ENCODE data around the gene SLC35G1. TPM values are rescaled to one million over a fixed set of nuclear protein-coding genes. Genes with fewer than 3 reads are reported as not detected.

Gene SLC35G1
- total and polyA plus RNA-seq, 2 of the 13 experiments (the other 11 are each of a cell fraction or from before 2014, with no cell fraction given), result 2.5 to 4.5 TPM

- peak; percentile 46; the same call in 1 of the 2 replicates for TF ChIP-seq ZNF547 (CRISPR knock-in tag; IDR thresholded peaks at IDR 0.05)
- TF ChIP-seq SKIL (CRISPR knock-in tag; IDR thresholded peaks at IDR 0.05; ENCODE audit: borderline replicate concordance), result no peak
- TF ChIP-seq NFATC3 (CRISPR knock-in tag; IDR thresholded peaks at IDR 0.05), result no peak
- no peak for TF ChIP-seq HNF4A (CRISPR knock-in tag; IDR thresholded peaks at IDR 0.05)
- no peak for TF ChIP-seq ZNF34 (CRISPR knock-in tag; IDR thresholded peaks at IDR 0.05; ENCODE audit: borderline replicate concordance)
- TF ChIP-seq ZNF572 (CRISPR knock-in tag; IDR thresholded peaks at IDR 0.05), result no peak
- TF ChIP-seq UBTF (CRISPR knock-in tag; IDR thresholded peaks at IDR 0.05), result peak; percentile 40; the same call in 1 of the 2 replicates
- TF ChIP-seq BRCA1 (CRISPR knock-in tag; IDR thresholded peaks at IDR 0.05), result no peak
- no peak for TF ChIP-seq POLR2AphosphoS2 (IDR thresholded peaks at IDR 0.05; ENCODE audit: low read depth, low read length)
- TF ChIP-seq ZNF530 (CRISPR knock-in tag; IDR thresholded peaks at IDR 0.05; ENCODE audit: low read depth), result no peak
- no peak for TF ChIP-seq ATF1 (CRISPR knock-in tag; IDR thresholded peaks at IDR 0.05)
- no peak for TF ChIP-seq PPARG (CRISPR knock-in tag; conservative IDR thresholded peaks at IDR 0.05)
- 0 out of 2 replicates have a peak, but pooled peaks have one; percentile 20 for TF ChIP-seq GATAD1 (CRISPR knock-in tag; IDR thresholded peaks at IDR 0.05)
- no peak for TF ChIP-seq NR2F1 (CRISPR knock-in tag; IDR thresholded peaks at IDR 0.05)
- no peak for TF ChIP-seq PCBP1 (IDR thresholded peaks at IDR 0.05; ENCODE audit: borderline replicate concordance, low read depth, low read length)
- TF ChIP-seq, protein P1, sequence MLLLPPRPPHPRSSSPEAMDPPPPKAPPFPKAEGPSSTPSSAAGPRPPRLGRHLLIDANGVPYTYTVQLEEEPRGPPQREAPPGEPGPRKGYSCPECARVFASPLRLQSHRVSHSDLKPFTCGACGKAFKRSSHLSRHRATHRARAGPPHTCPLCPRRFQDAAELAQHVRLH (CRISPR knock-in tag; IDR thresholded peaks at IDR 0.05; ENCODE audit: borderline replicate concordance, low read depth), result no peak
- TF ChIP-seq, protein P2, sequence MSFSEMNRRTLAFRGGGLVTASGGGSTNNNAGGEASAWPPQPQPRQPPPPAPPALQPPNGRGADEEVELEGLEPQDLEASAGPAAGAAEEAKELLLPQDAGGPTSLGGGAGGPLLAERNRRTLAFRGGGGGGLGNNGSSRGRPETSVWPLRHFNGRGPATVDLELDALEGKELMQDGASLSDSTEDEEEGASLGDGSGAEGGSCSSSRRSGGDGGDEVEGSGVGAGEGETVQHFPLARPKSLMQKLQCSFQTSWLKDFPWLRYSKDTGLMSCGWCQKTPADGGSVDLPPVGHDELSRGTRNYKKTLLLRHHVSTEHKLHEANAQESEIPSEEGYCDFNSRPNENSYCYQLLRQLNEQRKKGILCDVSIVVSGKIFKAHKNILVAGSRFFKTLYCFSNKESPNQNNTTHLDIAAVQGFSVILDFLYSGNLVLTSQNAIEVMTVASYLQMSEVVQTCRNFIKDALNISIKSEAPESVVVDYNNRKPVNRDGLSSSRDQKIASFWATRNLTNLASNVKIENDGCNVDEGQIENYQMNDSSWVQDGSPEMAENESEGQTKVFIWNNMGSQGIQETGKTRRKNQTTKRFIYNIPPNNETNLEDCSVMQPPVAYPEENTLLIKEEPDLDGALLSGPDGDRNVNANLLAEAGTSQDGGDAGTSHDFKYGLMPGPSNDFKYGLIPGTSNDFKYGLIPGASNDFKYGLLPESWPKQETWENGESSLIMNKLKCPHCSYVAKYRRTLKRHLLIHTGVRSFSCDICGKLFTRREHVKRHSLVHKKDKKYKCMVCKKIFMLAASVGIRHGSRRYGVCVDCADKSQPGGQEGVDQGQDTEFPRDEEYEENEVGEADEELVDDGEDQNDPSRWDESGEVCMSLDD (CRISPR knock-in tag; IDR thresholded peaks at IDR 0.05; ENCODE audit: borderline replicate concordance), result no peak
- TF ChIP-seq, protein P3, sequence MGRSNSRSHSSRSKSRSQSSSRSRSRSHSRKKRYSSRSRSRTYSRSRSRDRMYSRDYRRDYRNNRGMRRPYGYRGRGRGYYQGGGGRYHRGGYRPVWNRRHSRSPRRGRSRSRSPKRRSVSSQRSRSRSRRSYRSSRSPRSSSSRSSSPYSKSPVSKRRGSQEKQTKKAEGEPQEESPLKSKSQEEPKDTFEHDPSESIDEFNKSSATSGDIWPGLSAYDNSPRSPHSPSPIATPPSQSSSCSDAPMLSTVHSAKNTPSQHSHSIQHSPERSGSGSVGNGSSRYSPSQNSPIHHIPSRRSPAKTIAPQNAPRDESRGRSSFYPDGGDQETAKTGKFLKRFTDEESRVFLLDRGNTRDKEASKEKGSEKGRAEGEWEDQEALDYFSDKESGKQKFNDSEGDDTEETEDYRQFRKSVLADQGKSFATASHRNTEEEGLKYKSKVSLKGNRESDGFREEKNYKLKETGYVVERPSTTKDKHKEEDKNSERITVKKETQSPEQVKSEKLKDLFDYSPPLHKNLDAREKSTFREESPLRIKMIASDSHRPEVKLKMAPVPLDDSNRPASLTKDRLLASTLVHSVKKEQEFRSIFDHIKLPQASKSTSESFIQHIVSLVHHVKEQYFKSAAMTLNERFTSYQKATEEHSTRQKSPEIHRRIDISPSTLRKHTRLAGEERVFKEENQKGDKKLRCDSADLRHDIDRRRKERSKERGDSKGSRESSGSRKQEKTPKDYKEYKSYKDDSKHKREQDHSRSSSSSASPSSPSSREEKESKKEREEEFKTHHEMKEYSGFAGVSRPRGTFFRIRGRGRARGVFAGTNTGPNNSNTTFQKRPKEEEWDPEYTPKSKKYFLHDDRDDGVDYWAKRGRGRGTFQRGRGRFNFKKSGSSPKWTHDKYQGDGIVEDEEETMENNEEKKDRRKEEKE (IDR thresholded peaks at IDR 0.05), result no peak
- TF ChIP-seq DNMT1 (CRISPR knock-in tag; IDR thresholded peaks at IDR 0.05), result no peak
These were observed at the start of gene SLC35G1 (continued) for GRCh38 chr10:93893646-93894515.

Data from HepG2 (cell line).